ENCODE results near the gene MYCL. TPM values are rescaled to one million over a fixed set of nuclear protein-coding genes. Genes with fewer than 3 reads are reported as not detected.
"Not testable (repeated sequence)": the region's sequence is repeated elsewhere in the genome, so short reads cannot be mapped to it uniquely, and the experiment has no call there.

Gene MYCL
- polyA plus RNA-seq, 3 donors = 6.7 to 8.0 (median 7.1) TPM

- DNase-seq (ENCODE audit: low read depth in 3 of 3, low spot score in 2 of 3) = no peak
These were observed 20.6 kb upstream of the MYCL start for GRCh38 chr1:39922251-39922688.

GRCh38 chr1:39919545-39919944, 17.8 kb upstream of the MYCL start:
- peak in 2 of 3 donors; percentile 60 to 65 for DNase-seq (ENCODE audit: low read depth in 3 of 3, low spot score in 2 of 3)

GRCh38 chr1:39917825-39918224, 16.1 kb upstream of the MYCL start:
- no peak for DNase-seq (ENCODE audit: low read depth in 3 of 3, low spot score in 2 of 3)

DNA sequence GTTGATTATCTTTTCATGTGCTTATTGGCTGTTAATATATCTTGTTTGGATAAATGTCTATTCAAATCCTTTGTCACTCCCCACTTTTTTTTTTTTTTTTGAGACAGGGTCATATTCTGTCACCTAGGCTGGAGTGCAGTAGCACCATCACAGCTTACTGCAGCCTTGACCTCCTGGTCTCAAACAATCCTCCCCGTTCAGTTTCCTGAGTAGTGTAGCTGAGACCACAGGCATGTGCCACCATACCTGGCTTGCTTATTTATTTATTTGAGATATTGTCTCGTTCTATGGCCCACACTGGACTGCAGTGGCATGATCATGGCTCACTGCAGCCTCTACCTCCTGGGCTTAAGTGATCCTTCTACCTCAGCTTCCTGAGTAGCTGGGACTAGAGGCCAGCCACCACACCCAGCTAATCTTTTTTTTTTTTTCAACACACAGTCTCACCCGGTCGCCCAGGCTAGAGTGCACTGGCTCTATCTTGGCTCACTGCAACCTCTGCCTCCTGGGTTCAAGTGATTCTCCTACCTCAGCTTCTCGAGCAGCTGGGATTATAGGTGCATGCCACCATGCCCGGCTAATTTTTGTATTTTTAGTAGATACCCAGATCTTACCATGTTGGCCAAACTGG, 13.9 kb upstream of the MYCL start:
- no peak for DNase-seq (ENCODE audit: low read depth in 3 of 3, low spot score in 2 of 3)

DNA sequence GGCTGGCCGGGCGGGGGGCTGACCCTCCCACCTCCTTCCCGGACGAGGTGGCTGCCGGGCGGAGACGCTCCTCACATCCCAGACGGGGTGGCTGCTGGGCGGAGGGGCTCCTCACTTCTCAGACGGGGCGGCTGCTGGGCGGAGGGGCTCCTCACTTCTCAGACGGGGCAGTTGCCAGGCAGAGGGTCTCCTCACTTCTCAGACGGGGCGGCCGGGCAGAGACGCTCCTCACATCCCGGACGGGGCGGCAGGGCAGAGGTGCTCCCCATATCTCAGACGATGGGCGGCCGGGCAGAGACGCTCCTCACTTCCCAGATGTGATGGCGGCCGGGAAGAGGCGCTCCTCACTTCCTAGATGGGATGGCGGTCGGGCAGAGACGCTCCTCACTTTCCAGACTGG, 11.4 kb upstream of the MYCL start:
- not testable (repeated sequence) for DNase-seq (ENCODE audit: low read depth in 3 of 3, low spot score in 2 of 3)

- DNase-seq (ENCODE audit: low read depth in 3 of 3, low spot score in 2 of 3) = no peak
These were observed 8.5 kb upstream of the MYCL start for GRCh38 chr1:39910263-39910662.

DNA sequence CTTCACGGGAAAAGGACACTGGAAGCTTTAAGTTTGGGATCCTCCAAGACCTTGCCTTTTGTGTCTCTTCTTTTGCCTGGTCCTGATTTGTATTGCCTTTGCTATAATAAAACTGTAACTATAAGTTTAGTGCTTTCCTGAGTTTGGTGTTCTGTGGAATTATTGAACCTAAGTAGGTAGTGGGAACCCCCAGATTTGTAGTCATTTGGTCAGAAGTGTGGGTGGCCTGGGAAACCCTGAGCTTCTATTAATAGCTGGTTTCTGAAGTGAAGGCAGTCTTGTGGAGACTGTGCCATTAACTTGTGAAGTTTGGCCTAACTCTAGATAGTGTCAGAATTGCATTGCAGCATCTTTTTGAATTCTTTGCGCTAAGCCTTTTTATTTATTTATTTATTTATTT, 6.8 kb upstream of the MYCL start:
- no peak for DNase-seq (ENCODE audit: low read depth in 3 of 3, low spot score in 2 of 3)

DNA sequence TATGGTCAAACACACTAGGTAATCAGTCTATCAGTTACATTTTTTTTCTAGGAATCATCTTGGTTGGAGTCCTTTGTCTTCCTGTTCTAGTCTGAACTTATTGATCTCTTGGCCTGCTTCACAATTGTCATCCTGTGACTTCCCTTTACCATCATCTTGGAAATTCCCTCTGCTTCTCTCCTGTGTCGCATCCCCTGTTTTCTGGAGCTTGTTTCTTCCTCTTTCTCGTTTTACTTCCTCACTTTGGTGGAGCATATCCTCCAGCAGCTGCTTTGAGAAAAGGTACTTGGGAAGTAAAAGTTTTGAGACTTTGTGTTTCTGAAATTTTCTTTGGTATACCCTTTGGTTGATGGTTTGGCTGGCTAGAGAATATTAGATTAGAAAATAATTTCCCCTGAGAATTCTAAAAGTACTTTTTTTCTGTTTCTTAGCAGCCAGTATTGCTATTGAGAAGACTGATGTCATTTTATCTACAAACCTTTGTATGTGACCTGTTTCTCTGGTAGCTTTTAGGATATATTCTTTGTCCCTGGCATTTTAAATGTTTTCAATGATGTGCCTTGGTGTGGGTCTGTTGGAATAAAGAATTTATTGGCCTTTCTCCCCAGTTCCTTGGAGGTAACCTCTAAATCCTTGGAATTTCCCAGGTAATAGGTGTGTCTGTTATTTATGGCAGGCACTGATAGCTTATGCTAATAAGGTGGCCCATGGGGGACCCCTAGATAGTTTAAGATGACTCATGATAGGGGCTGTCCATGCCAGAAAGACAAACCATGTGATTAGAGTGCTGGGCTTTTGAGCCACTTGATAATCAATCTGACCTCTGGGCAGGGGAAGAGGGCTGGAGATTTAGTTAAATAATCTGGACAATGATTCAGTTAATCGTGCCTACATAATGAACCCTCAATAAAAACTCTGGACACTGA, 6.1 kb upstream of the MYCL start:
- DNase-seq (ENCODE audit: low read depth in 3 of 3, low spot score in 2 of 3) = no peak

- DNase-seq (ENCODE audit: low read depth in 3 of 3, low spot score in 2 of 3) = no peak
These were observed 3.5 kb upstream of the MYCL start for GRCh38 chr1:39905172-39905571.

DNA sequence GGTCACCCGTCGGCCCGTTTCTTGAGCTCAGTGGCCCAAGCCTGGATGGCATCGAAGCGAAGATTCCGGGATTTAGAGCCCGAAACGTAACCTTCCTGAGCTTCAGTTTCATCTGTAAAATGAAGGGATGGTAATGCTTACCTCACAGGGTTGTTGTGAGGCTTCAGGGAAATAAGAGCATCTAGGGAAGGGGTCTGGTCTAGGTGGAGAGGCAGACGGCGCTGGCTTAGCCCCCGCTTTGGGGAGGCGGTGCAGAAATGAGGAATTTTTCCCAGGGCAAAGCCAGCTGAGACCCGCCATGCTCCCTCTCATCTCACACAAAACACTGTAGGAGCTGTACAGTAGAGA, 717 bp upstream of the MYCL start:
- no peak for DNase-seq (ENCODE audit: low read depth in 3 of 3, low spot score in 2 of 3)

DNA sequence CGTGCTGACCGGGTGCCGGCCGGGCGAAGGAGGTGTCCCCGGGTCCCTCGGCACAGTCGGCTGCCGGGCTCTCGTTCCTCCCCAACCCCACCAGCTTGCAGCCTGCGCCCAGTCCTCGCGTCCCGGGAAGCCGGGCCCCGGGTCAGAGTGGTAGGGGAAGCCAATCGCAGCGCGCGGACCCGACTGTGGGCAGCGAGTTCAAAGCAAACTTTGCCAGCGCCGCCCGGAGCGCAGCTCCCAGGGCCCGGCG, 328 bp downstream of the MYCL start:
- DNase-seq (ENCODE audit: low read depth in 3 of 3, low spot score in 2 of 3) = no peak

GRCh38 chr1:39900662-39901463, 854 bp downstream of the MYCL start:
- no peak for DNase-seq (ENCODE audit: low read depth in 3 of 3, low spot score in 2 of 3)

DNA sequence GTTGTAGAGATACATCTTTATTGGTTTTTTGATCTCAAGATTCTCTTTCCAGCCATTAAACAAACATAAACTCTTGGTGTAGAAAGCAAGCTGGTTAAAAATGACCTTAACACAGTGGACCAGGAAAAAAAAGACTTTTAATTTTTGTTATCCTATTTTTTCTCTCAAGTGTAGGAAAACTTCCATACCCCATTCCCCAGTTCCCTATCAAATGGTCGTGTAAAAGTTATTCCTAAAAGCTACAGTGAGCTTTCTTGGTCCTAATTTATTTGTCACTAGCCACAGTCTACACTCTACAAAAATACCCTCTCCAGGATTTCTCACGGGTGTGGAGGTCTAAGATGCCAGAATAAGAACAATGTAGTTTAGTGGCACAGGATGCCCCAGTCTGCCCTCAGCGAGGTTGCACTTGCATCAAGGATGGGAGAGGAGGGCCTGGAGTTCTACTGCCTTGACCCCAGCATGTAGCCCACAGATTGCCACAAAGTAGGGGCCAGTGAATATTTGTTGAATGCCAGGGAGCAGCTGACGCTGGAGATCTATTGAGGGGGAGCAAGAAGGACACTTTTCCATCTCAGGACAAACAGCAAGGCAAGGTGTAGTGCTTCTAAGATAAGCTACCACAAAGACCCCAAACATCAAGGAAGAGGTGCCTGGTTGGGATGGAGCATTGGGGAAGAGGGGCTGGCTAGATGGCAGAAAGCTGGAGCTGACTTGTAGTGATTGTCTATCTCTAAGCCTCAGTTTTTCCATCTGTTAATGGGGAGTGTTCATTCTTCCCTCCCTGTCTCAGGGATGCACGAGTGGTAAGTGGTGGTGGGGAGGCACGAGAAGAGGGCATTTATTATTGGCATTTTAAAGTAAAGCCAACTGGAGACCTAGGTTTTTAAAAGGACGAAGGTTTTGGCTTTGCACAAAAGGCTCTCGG, 1.8 kb downstream of the MYCL start:
- no peak for DNase-seq (ENCODE audit: low read depth in 3 of 3, low spot score in 2 of 3)

- DNase-seq (ENCODE audit: low read depth in 3 of 3, low spot score in 2 of 3) = peak in 1 of 3 donors; percentile 62
These were observed 2.8 kb downstream of the MYCL start for GRCh38 chr1:39898648-39899603.

GRCh38 chr1:39898191-39898590, 3.5 kb downstream of the MYCL start:
- no peak for DNase-seq (ENCODE audit: low read depth in 3 of 3, low spot score in 2 of 3)

GRCh38 chr1:39896909-39897685, 4.6 kb downstream of the MYCL start:
- no peak for DNase-seq (ENCODE audit: low read depth in 3 of 3, low spot score in 2 of 3)

DNA sequence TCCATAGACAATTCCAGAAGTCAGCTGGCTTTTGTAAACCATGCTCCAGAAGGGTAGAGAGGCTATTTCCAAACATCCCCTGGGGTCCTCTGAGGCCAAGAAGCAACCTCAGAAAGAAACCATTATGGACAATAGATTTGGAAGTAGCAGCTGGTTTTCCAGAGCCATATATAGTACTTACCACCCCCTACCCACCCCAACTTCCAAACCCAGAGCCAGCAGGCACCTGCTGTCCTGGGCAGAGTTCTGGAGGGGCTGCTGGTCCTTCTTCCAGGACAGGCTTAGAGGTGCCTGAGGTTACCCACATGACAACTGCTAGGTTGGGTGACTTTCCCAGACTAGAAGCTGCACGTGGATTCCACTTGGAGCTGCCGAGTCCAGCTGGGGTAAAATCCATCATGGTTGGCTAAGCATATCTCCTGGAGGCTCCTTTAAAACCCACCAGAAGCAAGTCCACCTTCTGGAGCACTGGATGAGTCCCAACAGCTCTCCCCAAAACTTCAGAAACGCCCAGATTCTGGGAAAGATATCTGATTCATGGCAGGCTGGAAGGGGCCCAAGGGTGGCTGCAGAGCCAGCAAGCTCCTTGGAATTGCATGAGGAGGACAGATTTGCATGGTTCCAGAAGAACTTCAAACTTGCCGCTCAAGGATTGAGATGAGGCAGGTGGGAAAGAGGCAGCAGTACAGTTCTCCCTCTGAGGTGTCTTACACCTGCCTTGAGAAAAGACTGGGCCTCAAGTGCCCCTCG, 5.8 kb downstream of the MYCL start:
- no peak for DNase-seq (ENCODE audit: low read depth in 3 of 3, low spot score in 2 of 3)
